Measurements from ENCODE around the gene DNAJC25.

DNAJC25 gene

DNA sequence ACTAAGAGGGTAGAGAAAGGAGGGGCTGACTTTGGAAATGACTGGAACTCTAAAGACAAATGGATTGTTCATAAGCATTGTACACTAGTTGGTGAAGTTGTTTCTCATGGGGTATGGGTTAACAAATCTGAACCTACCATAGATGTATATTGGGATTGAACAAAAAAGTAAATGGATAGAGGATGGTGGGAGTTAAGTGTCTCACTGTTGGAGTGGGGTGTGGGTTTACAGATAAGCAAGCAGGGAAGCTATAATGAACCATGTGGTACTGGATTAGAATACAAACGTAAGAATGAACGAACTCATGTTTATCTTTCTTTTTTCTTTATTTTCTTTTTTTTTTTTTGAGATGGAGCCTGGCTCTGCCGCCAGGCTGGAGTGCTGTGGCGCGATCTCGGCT lies 48.1 kb downstream of the DNAJC25 start:
- H3K4me3 ChIP-seq (ENCODE audit: low read depth, low read length) = no peak overlapping the region
- TF ChIP-seq, protein P1, sequence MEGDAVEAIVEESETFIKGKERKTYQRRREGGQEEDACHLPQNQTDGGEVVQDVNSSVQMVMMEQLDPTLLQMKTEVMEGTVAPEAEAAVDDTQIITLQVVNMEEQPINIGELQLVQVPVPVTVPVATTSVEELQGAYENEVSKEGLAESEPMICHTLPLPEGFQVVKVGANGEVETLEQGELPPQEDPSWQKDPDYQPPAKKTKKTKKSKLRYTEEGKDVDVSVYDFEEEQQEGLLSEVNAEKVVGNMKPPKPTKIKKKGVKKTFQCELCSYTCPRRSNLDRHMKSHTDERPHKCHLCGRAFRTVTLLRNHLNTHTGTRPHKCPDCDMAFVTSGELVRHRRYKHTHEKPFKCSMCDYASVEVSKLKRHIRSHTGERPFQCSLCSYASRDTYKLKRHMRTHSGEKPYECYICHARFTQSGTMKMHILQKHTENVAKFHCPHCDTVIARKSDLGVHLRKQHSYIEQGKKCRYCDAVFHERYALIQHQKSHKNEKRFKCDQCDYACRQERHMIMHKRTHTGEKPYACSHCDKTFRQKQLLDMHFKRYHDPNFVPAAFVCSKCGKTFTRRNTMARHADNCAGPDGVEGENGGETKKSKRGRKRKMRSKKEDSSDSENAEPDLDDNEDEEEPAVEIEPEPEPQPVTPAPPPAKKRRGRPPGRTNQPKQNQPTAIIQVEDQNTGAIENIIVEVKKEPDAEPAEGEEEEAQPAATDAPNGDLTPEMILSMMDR (IDR thresholded peaks at IDR 0.05; ENCODE audit: insufficient read depth, low read depth, low read length, missing control alignments) = no peak
- no peak for DNase-seq (ENCODE audit: low read depth)

DNA sequence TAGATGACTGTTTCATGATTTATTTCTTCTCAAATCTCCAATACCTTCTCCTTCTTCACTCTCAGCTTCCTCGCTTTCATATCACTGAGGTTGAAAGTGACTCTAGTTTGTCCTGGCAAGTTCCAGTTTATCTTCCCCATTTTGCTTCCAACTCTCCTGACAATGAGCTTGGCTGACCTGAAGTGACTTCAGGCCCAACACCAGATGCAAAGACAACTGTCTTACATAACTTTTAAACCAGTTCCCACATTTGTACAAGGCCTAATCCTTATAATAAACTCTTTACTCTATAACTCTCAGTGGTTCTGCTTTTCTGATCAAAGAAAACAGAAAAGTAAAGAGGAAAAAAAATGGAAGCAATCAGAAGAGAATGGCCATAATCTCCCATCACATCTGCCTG lies 52.3 kb downstream of the DNAJC25 start:
- no peak for DNase-seq (ENCODE audit: low read depth)
- TF ChIP-seq, protein P1 (IDR thresholded peaks at IDR 0.05; ENCODE audit: insufficient read depth, low read depth, low read length, missing control alignments) = no peak
- H3K4me3 ChIP-seq (ENCODE audit: low read depth, low read length) = no peak overlapping the region

DNA sequence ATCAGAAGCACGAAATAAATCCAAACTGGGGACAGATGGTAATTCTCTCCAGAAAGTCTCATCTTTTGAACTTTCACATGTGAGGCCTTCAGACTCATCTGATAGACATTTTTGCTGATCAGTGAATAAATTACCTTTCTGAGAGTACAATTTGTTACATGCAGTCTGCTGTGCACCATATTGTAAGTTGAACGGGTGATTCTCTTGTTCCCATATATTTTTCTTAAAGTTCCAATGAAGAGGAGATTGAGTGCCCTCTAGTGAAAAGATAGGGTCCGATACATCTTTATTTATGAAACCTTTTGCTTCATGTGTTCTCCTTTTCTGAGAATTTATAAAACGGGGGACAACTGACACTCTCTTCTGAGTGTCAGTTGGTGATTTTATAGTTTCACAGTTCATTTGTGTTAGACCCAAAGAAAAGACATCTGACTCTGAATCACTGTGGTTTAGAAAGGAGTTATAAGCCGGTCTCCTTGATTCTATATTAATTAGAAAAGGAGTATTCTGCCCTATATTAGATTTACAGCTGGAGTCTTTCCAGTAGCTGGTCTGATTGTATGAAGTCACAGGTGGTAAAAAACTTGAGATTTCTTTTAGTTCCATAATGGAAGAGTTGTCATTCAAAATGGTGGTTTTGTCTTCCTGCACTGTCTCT lies 60.7 kb downstream of the DNAJC25 start:
- DNase-seq (ENCODE audit: low read depth) = peak; percentile 46
- H3K4me3 ChIP-seq (ENCODE audit: low read depth, low read length) = no peak overlapping the region
- TF ChIP-seq, protein P1 (IDR thresholded peaks at IDR 0.05; ENCODE audit: insufficient read depth, low read depth, low read length, missing control alignments) = peak; percentile 21

DNA sequence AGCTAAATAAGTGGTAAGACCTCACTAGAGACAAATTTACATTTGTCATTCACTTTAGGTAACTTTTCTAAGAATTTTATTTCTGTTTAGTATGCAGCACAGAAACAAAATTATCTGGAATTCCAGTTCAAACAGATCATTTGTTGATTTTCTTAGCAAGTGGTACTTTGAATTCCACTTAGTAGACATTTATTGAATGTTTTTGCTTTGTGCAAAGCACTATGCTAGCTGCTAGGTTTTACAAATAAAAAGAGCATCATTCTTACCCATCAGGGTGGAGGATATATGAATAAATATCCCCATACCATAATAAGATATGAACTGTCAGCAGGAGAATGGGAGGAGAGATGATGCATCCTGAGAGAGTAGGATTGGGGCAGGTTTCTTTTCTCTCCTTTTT lies 65.7 kb downstream of the DNAJC25 start:
- DNase-seq (ENCODE audit: low read depth) = no peak
- TF ChIP-seq, protein P1 (IDR thresholded peaks at IDR 0.05; ENCODE audit: insufficient read depth, low read depth, low read length, missing control alignments) = no peak
- H3K4me3 ChIP-seq (ENCODE audit: low read depth, low read length) = no peak overlapping the region

DNA sequence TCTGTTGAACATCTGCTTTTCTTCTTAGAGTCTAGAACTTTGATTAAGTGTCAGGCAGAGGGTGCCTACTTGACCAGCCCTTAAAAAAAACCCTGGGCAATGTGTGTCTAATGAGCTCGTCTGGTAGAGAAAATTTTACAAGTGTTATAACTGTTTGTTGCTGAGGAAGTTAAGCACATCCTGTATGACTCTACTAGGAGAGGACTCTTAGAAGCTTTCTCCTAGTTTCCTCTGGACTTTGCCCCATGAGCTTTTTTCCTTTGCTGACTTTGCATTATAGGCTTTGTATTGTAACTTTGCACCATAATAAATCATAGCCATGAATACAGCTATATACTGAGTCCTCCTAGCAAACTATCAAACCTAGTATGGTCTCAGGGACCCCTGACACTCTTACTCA lies 69.6 kb downstream of the DNAJC25 start:
- TF ChIP-seq, protein P1 (IDR thresholded peaks at IDR 0.05; ENCODE audit: insufficient read depth, low read depth, low read length, missing control alignments) = no peak
- DNase-seq (ENCODE audit: low read depth) = no peak
- H3K4me3 ChIP-seq (ENCODE audit: low read depth, low read length) = no peak overlapping the region
